Stimulated activated CD8-positive, alpha-beta memory T cell treated with anti-CD3 and anti-CD28 coated beads, Interleukin-12 subunit alpha, Interleukin-12 subunit beta, amount 100 ng/mL, for 24 hours (primary cell): ENCODE measurements around the gene C6orf136.

ENCODE experiments used
- DNase-seq: peaks from one replicate; pipeline ENCODE4 v3.0.0-alpha.2; 2020; ENCODE audit errors: extremely low read depth

C6orf136 gene

GRCh38 chr6:30615958-30616810, 30.7 kb upstream of the C6orf136 start:
- DNase-seq, result no peak

GRCh38 chr6:30616811-30617564, 29.9 kb upstream of the C6orf136 start, which contains the start of gene PPP1R10:
PPP1R10 (minus strand) TSS chr6:30617243; CDS start chr6:30609944, 7,299 bp downstream.
- DNase-seq, result peak; percentile 96

- DNase-seq, result peak; percentile 91
Observed at GRCh38 chr6:30617565-30618269, 29.2 kb upstream of the C6orf136 start, which contains the start of gene MRPS18B. MRPS18B (plus strand) TSS chr6:30617840; CDS start chr6:30617866, 26 bp downstream.

GRCh38 chr6:30618270-30618797, 28.6 kb upstream of the C6orf136 start:
- no peak for DNase-seq

GRCh38 chr6:30619561-30619960, 27.4 kb upstream of the C6orf136 start:
- DNase-seq, result no peak

GRCh38 chr6:30625511-30625910, 21.4 kb upstream of the C6orf136 start:
- DNase-seq, result no peak

GRCh38 chr6:30626484-30627366, 20.2 kb upstream of the C6orf136 start, which contains the start of gene ATAT1:
ATAT1 (plus strand) TSS chr6:30626874.
- DNase-seq, result peak; percentile 73

GRCh38 chr6:30635834-30636233, 11.1 kb upstream of the C6orf136 start:
- DNase-seq, result no peak

GRCh38 chr6:30640481-30640880, 6.5 kb upstream of the C6orf136 start:
- DNase-seq, result no peak

GRCh38 chr6:30641048-30641447, 5.9 kb upstream of the C6orf136 start:
- no peak for DNase-seq

GRCh38 chr6:30643656-30644055, 3.3 kb upstream of the C6orf136 start:
- no peak for DNase-seq

- DNase-seq, result no peak
Observed at GRCh38 chr6:30644769-30645168, 2.2 kb upstream of the C6orf136 start.

GRCh38 chr6:30645989-30646388, 944 bp upstream of the C6orf136 start:
- DNase-seq, result no peak

- peak; percentile 62 for DNase-seq
Observed at GRCh38 chr6:30647242-30648116, 546 bp downstream of the C6orf136 start.

- no peak for DNase-seq
Observed at GRCh38 chr6:30651143-30651542, 4.2 kb downstream of the C6orf136 start.

GRCh38 chr6:30654798-30655742, 8.1 kb downstream of the C6orf136 start:
- DNase-seq, result no peak

- no peak for DNase-seq
Observed at GRCh38 chr6:30655743-30656094, 8.8 kb downstream of the C6orf136 start.

- DNase-seq, result no peak
Observed at GRCh38 chr6:30656513-30656912, 9.6 kb downstream of the C6orf136 start.

- no peak for DNase-seq
Observed at GRCh38 chr6:30657454-30657853, 10.5 kb downstream of the C6orf136 start.
